GM21447 (cell line): ENCODE data around the gene RPS15.
"Not testable (repeated sequence)": the region's sequence is repeated elsewhere in the genome, so short reads cannot be mapped to it uniquely, and the experiment has no call there.

Experiments
- ATAC-seq: cut with Tn5 transposase; IDR thresholded peaks from one replicate; pipeline ENCODE4 v1.9.1; 2021; ENCODE audit not compliant: unreplicated experiment

RPS15 gene

DNA sequence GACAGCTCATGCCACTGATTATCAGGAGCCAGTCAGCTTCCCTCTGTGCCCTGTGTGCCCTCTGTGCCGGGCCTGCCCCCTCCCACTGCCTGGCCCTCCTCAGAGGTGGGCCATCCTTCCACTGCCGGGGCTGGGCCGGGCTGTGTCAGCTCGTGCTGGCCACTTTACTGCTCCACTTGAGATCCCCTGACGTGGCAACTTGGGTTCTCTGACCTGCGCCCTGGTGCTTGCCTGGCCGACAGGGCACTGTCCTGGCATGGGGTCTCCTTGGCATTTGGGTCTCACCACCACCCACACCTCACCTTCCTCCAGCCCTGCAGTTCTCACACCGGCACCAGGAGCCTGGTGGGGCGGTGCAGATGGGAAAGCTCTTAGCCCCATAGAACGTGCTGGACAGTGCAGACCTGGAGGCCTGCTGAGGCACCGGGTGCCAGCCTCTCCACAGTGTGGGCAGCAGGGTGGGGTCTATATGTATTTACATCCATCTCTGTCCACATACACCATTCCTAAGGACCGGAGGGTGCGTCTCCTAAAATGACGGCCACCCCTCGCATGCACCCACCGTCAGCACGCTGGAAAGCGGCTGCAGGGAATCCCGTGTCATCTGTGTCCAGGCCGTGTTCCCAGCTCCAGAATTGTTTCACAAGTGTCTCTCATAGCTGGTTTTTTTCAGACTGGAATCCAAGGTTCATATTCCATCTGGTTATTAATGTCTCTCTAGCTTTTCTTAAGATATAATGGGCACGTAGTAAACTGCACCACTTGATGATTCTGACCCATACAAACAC is 19.1 kb upstream of the RPS15 start:
- ATAC-seq: no peak

DNA sequence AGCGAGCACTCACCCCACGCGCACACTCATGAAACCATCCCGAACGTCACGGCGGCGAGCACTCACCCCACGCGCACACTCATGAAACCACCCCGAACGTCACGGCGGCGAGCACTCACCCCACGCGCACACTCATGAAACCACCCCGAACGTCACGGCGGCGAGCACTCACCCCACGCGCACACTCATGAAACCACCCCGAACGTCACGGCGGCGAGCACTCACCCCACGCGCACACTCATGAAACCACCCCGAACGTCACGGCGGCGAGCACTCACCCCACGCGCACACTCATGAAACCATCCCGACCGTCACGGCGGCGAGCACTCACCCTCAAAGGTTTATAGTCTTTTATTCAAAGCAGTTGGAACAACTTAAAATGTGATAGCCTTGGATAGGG is 18.1 kb upstream of the RPS15 start:
- ATAC-seq: not testable (repeated sequence)

GRCh38 chr19:1420590-1420989 is 17.6 kb upstream of the RPS15 start:
- no peak for ATAC-seq

- ATAC-seq: no peak
These were observed 16.8 kb upstream of the RPS15 start for GRCh38 chr19:1421218-1421957.

DNA sequence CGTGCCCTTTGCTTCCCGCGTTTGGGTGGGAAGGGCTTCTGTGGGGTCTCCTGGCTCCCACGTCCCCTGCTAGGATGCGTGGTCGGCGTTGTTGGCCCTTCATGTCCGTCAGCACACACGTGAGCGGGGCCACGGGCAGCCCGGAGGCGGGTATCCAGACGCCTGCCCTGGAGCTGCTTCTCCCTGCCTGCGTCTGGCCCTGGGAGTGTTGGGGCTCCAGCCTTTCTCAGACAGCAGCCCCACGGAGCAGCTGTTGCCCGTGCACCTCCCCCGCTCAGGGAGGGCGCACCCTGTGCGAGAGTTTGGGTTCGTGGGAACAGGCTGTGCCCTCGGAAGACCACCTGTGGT is 16.3 kb upstream of the RPS15 start:
- ATAC-seq: no peak

- no peak for ATAC-seq
These were observed 15.8 kb upstream of the RPS15 start for GRCh38 chr19:1422360-1422759.

DNA sequence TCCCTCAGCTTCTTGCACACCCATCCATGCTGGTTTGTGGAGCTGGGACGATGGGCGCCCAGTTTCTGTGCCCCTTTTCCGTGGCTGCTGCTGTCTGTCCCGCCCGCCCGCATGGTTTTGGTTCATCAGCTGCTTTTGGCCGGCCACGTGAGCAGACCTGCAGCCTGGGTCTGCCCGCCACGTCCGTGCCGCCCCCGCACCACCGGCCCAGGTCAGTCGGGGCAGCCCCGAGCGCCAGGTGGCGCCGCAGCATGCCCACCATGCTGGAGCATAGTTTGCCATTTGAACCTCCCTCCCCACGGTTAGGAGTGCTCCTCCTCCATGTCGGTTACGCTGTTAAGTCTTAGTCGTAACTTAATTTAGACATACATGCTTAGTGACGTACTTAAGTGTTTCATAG is 15.3 kb upstream of the RPS15 start:
- no peak for ATAC-seq

- no peak for ATAC-seq
These were observed 14.6 kb upstream of the RPS15 start for GRCh38 chr19:1423436-1424191.

DNA sequence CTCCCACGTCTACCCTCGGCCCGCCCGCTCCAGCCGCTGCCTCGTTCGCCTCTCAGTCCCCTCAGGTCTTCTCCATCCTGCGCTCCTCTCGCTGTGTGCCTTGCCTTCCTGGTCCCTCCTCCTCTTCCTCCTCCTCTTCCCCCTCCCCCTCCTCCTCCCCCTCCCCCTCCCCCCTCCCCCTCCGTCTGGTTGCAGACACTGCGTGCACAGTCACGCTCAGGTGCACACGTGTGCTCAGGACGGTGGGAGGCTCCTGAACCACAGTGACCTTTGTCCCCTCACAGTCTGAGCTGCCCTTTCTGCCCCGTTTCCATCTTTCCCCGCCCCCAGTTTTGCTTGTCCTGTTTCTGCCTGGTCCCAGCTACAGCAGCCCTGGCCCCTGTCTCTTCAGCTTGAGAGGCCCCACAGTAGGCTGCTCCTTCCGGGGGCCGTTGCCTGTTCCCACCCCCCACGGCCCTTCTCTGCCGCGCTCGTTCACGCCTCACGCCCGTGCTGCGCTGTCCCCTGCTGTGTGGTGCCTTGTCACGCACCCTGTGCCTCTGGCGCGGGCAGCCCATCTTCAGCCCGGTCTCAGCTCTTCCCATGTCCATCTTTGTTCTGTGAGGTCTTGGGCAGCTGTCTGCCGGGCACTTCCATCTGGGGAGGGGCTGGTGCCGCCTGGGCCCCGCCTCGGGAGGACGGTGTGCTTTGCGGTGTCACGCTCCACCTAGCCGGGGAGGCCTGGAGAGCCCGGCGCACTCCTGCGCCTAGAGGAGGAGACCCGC is 13.8 kb upstream of the RPS15 start:
- no peak for ATAC-seq

DNA sequence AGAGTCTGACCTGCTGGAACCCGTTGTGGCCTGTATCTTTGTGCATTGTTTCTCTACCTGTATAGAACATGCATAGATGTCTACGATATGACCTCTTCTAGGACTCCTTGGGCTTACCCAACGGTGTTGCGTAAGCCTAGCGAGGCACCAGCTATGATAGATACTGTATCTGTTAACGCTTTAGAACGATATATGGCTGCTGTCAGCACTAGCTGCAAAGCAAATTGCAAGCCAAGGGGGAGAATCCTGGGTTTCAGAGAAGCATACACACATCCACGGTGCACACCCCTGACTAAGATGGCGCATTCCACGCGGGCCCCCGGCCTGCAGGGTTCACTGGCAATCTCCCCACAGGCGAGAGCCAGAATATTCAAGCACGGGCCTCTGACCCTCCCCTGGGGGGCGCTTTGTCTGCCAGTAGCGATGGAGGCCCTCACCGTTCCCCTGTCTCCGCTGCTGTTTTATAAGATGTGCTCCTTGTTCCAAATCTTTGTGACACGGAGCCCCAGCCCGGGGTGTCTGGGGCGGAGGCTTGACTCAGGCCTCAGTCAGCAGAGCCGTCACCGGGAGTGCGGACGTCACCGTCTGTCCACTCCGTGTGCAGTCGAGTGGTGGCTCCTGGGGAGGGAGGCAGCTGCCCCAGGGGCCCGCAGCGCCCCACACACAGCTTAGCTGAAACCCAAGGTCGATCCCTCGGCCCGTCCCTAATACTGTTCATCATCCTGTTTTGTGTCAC is 12.9 kb upstream of the RPS15 start:
- no peak for ATAC-seq

DNA sequence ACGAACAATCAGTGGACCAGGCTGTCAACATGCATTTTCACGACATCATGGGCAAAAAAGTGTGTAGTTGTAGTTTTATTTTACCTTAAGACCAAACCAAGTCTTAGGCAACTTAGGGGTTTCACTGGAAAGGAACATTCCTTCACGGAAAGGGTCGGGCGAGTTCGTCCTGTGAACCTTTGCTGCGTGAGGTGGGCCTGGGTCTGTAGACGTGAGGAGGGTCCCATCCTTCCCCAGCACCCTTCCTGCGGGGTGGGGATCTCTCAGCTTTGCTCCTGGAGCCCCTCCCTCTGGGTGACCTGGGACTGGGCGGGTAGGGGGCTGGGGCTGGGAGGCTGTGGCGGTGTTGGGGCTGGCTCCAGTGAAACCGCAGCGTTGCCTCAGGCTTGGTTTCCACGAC is 12.3 kb upstream of the RPS15 start:
- ATAC-seq: no peak

DNA sequence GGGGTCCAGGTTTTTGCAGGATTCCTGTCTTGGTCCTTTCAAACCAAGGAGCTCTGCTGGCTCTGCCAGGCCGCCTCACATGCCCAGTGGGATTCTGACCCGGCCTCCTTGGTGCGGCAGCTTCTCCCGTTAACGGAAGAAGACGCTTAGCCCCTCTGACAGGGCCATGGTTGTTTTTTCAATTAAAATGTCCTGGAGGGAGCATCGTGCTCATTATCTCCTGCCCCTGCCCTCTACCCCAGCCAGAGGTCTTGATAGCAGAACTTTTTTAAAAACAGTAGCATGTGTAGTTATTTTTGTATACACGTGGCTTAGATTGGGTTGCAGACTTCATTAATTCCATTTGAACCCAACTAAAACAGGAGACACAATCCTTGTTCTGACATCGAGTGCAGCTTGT is 11.5 kb upstream of the RPS15 start:
- ATAC-seq: no peak

DNA sequence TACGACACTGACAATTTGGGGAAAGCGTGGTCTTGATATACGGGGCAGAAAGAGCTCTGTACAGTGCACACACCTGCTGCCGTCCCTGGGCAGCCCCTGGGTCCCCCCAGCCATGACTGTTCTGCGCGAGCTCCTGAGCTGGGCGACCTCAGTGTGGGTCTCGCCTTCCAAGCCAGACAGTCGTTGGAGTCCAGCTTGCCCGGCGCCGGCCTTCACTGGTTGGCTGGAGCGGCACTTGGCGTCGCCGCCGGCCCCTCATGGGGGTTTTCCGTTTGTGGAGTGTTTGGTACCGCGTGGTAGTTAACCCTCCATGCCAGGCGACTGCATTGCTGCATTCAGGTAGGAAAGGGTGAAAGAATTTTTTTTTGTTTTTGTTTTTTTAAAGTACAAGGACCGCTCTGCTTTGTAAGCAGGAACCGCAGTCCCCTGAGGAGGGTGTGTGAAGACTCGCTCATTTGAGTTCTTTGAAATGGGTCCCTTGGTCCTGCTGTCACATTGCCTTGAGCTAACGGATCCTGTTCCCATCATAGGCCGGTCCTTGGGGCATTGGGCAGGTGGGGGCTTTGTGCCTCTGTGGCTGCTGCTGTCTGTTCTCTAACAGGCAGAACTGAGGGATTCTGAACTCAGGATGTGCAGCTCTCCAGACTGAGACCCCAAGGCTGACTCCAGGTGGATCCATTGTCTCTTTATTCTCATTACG is 10.8 kb upstream of the RPS15 start:
- no peak for ATAC-seq

DNA sequence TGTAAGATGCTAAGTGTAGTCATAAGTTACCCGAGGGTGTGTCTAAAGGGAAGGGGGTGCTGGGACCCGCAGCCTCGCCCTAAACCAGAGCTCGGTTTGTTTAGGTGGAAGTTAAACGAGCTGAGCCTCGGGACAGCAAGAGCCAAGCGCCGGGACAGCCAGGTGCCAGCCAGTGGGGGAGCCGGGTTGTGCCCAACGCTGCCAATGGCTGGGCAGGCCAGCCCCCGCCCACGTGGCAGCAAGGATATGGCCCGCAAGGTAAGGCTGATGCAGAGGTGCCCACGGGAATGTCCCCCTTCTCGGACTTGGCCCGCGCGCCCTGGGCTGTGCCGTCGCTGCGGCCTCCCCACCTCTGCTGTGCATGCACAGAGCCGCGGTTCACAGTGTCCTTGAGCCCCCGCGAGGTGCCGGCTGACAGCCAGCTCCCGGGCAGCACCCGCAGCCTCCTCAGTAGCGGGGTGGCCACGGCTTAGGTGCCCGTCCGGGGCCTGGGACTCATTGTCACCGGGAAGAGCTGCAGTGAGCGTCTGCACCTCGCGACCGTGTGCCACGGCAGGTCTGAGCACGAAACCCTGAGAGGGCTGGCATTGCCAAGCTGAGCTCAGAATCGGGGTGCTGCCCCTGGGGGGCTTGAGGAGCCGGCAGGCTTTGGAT is 9.3 kb upstream of the RPS15 start:
- ATAC-seq: no peak

DNA sequence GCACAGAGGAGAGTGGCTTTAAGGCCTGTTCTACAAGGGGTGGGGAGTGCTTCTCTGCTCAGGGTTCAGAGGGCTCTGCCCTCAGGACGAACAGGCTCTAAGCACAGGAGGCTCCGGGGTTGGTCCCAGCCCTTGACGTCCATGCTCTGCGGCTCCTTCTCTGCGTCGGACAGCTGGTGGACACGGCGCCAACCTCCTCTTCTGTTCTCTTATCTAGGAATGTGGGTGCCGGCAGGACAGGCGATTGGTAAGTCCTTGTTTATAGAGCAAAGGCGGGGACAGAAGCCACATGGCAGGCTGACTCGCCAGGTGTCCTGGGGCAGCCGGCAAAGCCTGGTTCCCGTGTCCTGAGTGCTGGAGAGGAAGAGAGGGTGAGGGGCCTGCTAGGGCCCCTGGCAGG is 8.4 kb upstream of the RPS15 start:
- ATAC-seq: no peak

DNA sequence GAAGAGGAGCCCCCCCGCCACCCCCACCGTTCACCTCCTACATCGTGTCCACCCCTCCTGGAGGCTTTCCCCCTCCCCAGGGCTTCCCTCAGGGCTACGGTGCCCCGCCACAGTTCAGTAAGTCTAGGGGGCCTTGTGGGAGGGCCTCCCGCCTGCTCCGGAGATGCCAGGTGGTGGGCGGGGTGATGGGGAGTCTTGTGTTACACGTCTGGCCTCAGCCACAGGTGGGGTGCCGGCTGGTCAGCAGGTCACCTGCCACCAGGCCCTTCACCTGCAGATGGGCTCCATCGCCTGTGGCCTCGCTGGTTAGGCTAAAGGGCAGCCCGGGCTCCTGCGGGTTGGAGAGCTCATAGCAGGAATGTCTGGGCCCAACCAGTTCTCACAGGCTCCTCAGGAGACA is 8.0 kb upstream of the RPS15 start:
- ATAC-seq: no peak

GRCh38 chr19:1431759-1432506 is 6.3 kb upstream of the RPS15 start:
- ATAC-seq: no peak

DNA sequence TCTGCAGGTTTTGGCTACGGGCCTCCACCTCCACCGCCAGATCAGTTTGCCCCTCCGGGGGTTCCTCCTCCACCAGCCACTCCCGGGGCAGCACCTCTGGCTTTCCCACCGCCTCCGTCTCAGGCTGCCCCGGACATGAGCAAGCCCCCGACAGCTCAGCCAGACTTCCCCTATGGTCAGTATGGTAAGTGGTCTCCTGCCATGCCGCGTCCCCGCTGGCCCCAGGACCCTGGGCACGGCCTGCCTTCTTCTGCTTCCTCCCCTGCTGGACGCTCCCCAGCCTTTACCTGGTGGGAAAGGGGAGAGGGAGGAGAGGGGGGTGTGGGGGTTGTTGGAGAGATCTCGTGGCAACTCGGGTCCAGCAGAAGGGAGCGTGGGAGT is 5.7 kb upstream of the RPS15 start:
- ATAC-seq: no peak
